Caco-2 (cell line): ENCODE results near the gene AHRR. TPM values are rescaled to one million over a fixed set of nuclear protein-coding genes. Genes with fewer than 3 reads are reported as not detected.

ENCODE experiments used
- BruUV-seq: library from RNA; stranded (reverse); fragments of 400-500 nt; replicated peaks from 2 replicates; lab custom pipeline; 2021; lab: Mats Ljungman, UMichigan
- CTCF ChIA-PET: fragments of 300-600 bp; sonication (Branson Sonifier 250); formaldehyde crosslinking; loops from one replicate; lab custom pipeline; 2022; ENCODE audit warnings: antibody characterized with exemption; lab: Charles Lee
- POLR2A ChIA-PET: fragments of 300-600 bp; sonication (Branson Sonifier 250); formaldehyde crosslinking; loops from one replicate; lab custom pipeline; 2022; ENCODE audit warnings: antibody characterized with exemption; lab: Charles Lee
- DNase-seq, 2 experiments: peaks; one replicate each; pipeline versions ENCODE4 v3.0.0 to v3.0.0-alpha.2; 2020 to 2022
- H3K27me3 ChIP-seq: replicated peaks from 2 replicates; pipeline ENCODE4 v1.6.0; 2011; ENCODE audit warnings: low read length; ENCODE audit not compliant: control insufficient read depth, insufficient read depth
- H3K36me3 ChIP-seq: 2 replicates; pipeline ENCODE4 v1.5.1; 2011; ENCODE audit warnings: low read length; ENCODE audit not compliant: control insufficient read depth, insufficient read depth
- H3K4me1 ChIP-seq: fragments of 250-450 bp; sonication (Bioruptor Pico); 2 replicates; pipeline ENCODE4 v1.5.1; 2020; ENCODE audit warnings: mild to moderate bottlenecking
- H3K4me3 ChIP-seq: 2 replicates; pipeline ENCODE4 v1.5.1; 2011; ENCODE audit warnings: low read depth, mild to moderate bottlenecking, control low read depth, low read length
- H3K9me3 ChIP-seq: fragments of 250-450 bp; sonication (Bioruptor Pico); 2 replicates; pipeline ENCODE4 v1.5.1; 2020; ENCODE audit warnings: mild to moderate bottlenecking, moderate library complexity
- H3K27ac Mint-ChIP-seq: one replicate; pipeline ENCODE4 v1.8.0; 2022; ENCODE audit warnings: mixed read lengths; ENCODE audit not compliant: unreplicated experiment
- H3K27me3 Mint-ChIP-seq: one replicate; pipeline ENCODE4 v1.8.0; 2022; ENCODE audit warnings: mixed read lengths; ENCODE audit not compliant: insufficient read depth, unreplicated experiment
- H3K36me3 Mint-ChIP-seq: one replicate; pipeline ENCODE4 v1.8.0; 2022; ENCODE audit warnings: mild to moderate bottlenecking, mixed read lengths; ENCODE audit not compliant: insufficient read depth, unreplicated experiment
- H3K4me1 Mint-ChIP-seq: one replicate; pipeline ENCODE4 v1.8.0; 2022; ENCODE audit warnings: low read depth, mixed read lengths; ENCODE audit not compliant: unreplicated experiment
- H3K4me3 Mint-ChIP-seq: one replicate; pipeline ENCODE4 v1.8.0; 2022; ENCODE audit warnings: mild to moderate bottlenecking, moderate library complexity, mixed read lengths; ENCODE audit not compliant: unreplicated experiment
- H3K9me3 Mint-ChIP-seq: one replicate; pipeline ENCODE4 v1.8.0; 2022; ENCODE audit warnings: mixed read lengths; ENCODE audit not compliant: unreplicated experiment
- intact Hi-C: fragments of 100-400 bp; cut with micrococcal nuclease; formaldehyde crosslinking; loops from one replicate; pipeline ENCODE4 v1.10.0; 2022; ENCODE audit not compliant: unreplicated experiment
- total RNA-seq: library from RNA; stranded (reverse); gene quantifications from 2 replicates; pipeline ENCODE4 v1.2.3, GENCODE V29; 2022
- TF ChIP-seq, protein P1 (sequence below), 2 experiments: fragments of 200-600 bp in 1 of 2; IDR thresholded peaks; 1 replicate in 1 of 2; 2 replicates in 1 of 2; pipeline versions ENCODE4 v1.5.1 to v1.8.0; 2011 to 2022; ENCODE audit warnings: antibody characterized with exemption in 1 of 2, control low read depth in 1 of 2, inconsistent platforms in 1 of 2, low read depth in 1 of 2, low read length in 1 of 2, mild to moderate bottlenecking in 1 of 2, moderate library complexity in 1 of 2; ENCODE audit not compliant: insufficient read depth in 1 of 2, severe bottlenecking in 1 of 2, unreplicated experiment in 1 of 2

The AHRR gene
- total RNA-seq, 1 experiment from 2014 or later: 1.1 TPM

DNA sequence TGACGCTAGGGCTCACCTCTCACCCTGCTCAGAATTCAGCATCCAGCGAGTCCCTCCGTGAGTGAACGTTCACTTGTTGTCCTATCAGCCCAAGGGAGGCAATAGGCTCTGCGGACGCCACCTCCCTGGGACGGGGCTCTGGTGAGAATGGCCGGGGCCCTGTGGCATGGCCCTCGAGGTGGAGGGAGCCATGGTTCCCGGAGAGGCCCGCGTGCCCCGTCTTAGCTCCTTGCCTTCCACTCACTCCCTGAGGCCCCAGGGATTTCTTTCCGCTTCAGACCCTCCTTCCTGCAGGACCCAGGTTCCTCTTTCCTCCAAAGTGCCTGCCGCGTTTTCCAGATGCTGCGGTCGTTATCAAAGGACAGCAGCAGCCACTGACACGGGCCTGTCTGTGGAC, 142.9 kb downstream of the AHRR start:
- DNase-seq: no peak
- no TSS peak for BruUV-seq
- Histone ChIP-seq H3K4me1 (no peaks in the 10 kb centered on the region), H3K4me3 (no peak overlapping the region), H3K27me3 (no peaks in the 10 kb centered on the region), H3K9me3 (no peaks in the 10 kb centered on the region), H3K36me3 (peaks cover 4% of the 10 kb centered on the region; the same call in 1 of the 2 replicates)
- Mint-ChIP-seq H3K4me1 (no peaks in the 10 kb centered on the region), H3K27ac (no peak overlapping the region), H3K27me3 (no peaks in the 10 kb centered on the region), H3K9me3 (no peaks in the 10 kb centered on the region), H3K4me3 (no peak overlapping the region), H3K36me3 (peaks cover 39% of the 10 kb centered on the region)
- POLR2A ChIA-PET: no interaction called here
- intact Hi-C loops: no loop called here
- TF ChIP-seq, protein P1, sequence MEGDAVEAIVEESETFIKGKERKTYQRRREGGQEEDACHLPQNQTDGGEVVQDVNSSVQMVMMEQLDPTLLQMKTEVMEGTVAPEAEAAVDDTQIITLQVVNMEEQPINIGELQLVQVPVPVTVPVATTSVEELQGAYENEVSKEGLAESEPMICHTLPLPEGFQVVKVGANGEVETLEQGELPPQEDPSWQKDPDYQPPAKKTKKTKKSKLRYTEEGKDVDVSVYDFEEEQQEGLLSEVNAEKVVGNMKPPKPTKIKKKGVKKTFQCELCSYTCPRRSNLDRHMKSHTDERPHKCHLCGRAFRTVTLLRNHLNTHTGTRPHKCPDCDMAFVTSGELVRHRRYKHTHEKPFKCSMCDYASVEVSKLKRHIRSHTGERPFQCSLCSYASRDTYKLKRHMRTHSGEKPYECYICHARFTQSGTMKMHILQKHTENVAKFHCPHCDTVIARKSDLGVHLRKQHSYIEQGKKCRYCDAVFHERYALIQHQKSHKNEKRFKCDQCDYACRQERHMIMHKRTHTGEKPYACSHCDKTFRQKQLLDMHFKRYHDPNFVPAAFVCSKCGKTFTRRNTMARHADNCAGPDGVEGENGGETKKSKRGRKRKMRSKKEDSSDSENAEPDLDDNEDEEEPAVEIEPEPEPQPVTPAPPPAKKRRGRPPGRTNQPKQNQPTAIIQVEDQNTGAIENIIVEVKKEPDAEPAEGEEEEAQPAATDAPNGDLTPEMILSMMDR (IDR thresholded peaks at IDR 0.05; ENCODE audit: insufficient read depth in 1 of 2, low read depth in 1 of 2, low read length in 1 of 2, severe bottlenecking in 1 of 2, unreplicated experiment in 1 of 2): no peak
- CTCF ChIA-PET: no interaction called here

DNA sequence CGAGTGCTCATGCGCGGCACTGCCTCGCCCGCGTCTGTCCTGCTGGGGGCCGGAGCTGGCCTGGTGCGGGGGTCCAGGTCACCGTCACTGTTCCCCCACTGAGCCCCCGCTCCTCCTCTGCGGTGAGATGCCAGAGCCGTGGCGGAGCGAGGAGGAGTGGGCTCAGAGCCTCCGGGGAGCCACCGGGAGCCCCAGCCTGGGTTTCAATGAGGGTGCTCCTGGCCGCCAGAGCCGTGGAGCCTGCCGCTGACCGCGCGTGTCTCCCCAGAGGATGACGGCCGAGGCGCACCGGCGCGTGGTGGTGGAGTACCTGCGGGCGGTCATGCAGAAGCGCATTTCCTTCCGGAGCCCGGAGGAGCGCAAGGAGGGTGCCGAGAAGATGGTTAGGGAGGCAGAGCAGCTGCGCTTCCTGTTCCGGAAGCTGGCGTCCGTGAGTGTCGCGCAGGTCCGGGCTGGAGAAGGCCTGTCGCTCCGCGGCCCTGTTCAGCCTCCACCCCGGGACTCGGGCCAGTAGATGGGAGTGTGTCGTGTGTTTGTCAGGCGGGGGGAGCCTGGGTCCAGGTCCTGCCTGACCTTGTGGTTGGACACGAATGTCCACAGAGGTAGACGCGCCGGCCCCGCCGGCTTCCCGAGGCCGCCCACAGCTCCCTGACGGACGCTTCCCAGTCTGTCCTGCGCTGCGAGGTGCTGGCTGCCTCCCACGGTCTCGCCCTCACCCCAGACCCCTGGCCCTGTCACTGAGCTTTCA, 143.5 kb downstream of the AHRR start:
- no peaks in the 10 kb centered on the region for H3K27me3 ChIP-seq
- DNase-seq: no peak
- intact Hi-C loops: no loop called here
- CTCF ChIA-PET: no interaction called here
- Mint-ChIP-seq H3K4me1 (no peaks in the 10 kb centered on the region), H3K36me3 (peaks cover 39% of the 10 kb centered on the region), H3K27ac (no peak overlapping the region), H3K9me3 (no peaks in the 10 kb centered on the region), H3K4me3 (no peak overlapping the region), H3K27me3 (no peaks in the 10 kb centered on the region)
- BruUV-seq: no TSS peak
- POLR2A ChIA-PET: no interaction called here
- peaks cover 4% of the 10 kb centered on the region; the same call in 1 of the 2 replicates for H3K36me3 ChIP-seq
- TF ChIP-seq, protein P1 (IDR thresholded peaks at IDR 0.05; ENCODE audit: insufficient read depth in 1 of 2, low read depth in 1 of 2, low read length in 1 of 2, severe bottlenecking in 1 of 2, unreplicated experiment in 1 of 2): no peak
- no peaks in the 10 kb centered on the region for H3K9me3 ChIP-seq
- H3K4me3 ChIP-seq: no peak overlapping the region
- no peaks in the 10 kb centered on the region for H3K4me1 ChIP-seq

DNA sequence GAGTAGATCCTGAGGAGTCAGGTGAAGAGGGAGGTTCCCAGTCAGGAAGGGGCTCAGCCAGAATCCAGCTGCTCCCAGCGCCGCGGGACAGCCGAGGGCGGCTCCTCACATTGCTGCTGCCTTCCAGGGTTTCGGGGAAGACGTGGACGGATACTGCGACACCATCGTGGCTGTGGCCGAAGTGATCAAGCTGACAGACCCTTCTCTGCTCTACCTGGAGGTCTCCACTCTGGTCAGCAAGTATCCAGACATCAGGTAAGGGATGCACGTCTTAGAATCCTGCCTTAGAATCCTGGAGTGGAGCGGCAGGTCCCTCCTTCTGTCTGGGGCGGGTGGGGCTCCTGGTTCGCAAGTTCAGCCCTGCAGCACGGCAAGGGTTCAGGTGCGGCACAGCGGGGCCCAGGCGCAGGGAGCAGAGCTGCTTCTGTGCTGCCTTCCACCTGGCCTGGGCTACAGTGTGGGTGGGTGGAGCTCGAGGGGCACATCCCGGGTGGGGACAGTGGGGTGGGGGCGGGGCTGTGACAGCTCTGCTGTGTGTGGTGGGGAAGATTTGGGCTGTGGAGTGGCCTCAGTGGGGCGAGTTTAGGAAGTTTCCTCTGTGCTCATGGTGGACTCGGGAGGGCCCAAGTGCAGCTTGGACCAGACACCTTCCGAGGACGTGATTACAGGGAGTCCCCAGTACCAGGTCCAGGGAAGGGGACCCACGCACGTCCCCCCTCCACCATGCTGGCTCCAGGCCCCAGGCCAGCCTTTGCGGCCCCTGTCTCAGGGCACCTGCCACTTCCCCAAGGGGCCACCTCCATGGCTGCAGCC, 144.3 kb downstream of the AHRR start:
- Mint-ChIP-seq H3K27ac (no peak overlapping the region), H3K36me3 (peaks cover 36% of the 10 kb centered on the region), H3K9me3 (no peaks in the 10 kb centered on the region), H3K27me3 (no peaks in the 10 kb centered on the region), H3K4me3 (no peak overlapping the region), H3K4me1 (no peaks in the 10 kb centered on the region)
- POLR2A ChIA-PET: no interaction called here
- intact Hi-C loops: no loop called here
- H3K9me3 ChIP-seq: no peaks in the 10 kb centered on the region
- TF ChIP-seq, protein P1 (IDR thresholded peaks at IDR 0.05; ENCODE audit: insufficient read depth in 1 of 2, low read depth in 1 of 2, low read length in 1 of 2, severe bottlenecking in 1 of 2, unreplicated experiment in 1 of 2): no peak
- BruUV-seq: no TSS peak
- H3K4me1 ChIP-seq: no peaks in the 10 kb centered on the region
- peaks cover 4% of the 10 kb centered on the region; the same call in 1 of the 2 replicates for H3K36me3 ChIP-seq
- no peak overlapping the region for H3K4me3 ChIP-seq
- CTCF ChIA-PET: no interaction called here
- H3K27me3 ChIP-seq: no peaks in the 10 kb centered on the region
- DNase-seq: no peak
